K562 (cell line): ENCODE data around the gene PI4KA. TPM values are rescaled to one million over a fixed set of nuclear protein-coding genes. Genes with fewer than 3 reads are reported as not detected.

Source experiments
- HLTF ChIP-seq: fragments of 450-650 bp; IDR thresholded peaks from 2 replicates; pipeline ENCODE4 v1.6.1; 2016
- MGA ChIP-seq: fragments of 450-650 bp; IDR thresholded peaks from 2 replicates; pipeline ENCODE4 v1.6.1; 2016; ENCODE audit warnings: mild to moderate bottlenecking, moderate library complexity
- NCOA4 ChIP-seq: fragments of 450-650 bp; IDR thresholded peaks from 2 replicates; pipeline ENCODE4 v1.6.1; 2018; ENCODE audit warnings: mild to moderate bottlenecking; ENCODE audit not compliant: partially characterized antibody
- TRIM25 ChIP-seq: fragments of 450-650 bp; IDR thresholded peaks from 2 replicates; pipeline ENCODE4 v1.7.0; 2016; ENCODE audit warnings: borderline replicate concordance
- ZNF316 ChIP-seq: fragments of 450-650 bp; IDR thresholded peaks from 2 replicates; pipeline ENCODE4 v1.6.1; 2016
- ZNF407 ChIP-seq: fragments of 450-650 bp; IDR thresholded peaks from 2 replicates; pipeline ENCODE4 v1.6.1; 2016; ENCODE audit warnings: low read depth
- polyA plus RNA-seq, 8 experiments: library from polyadenylated mRNA; depleted of rRNA in 4 of 8; stranded (reverse) in 5 of 8; unstranded in 3 of 8; fragments of >200 nt; fragmentation: Nextera tagmentation in 2 of 8; fragmentation: Illumina TruSeq in 1 of 8; extraction: Ambion mirVana in 2 of 8; extraction: Trizol in 1 of 8; gene quantifications; 2 replicates each; pipeline versions ENCODE4 v1.2.1 to v1.2.3, GENCODE V29; 2011 to 2014; ENCODE audit warnings: inconsistent platforms in 1 of 8, missing spikeins in 1 of 8
- total RNA-seq, 7 experiments: library from RNA; depleted of rRNA in 6 of 7; stranded (reverse); fragments of >200 nt in 6 of 7; fragmentation: Illumina TruSeq in 2 of 7; extraction: Trizol in 2 of 7; gene quantifications; 2 replicates each; pipeline versions ENCODE4 v1.2.1 to v1.2.3, GENCODE V29; 2011 to 2021; ENCODE audit warnings: low replicate concordance in 1 of 7

PI4KA gene
- total and polyA plus RNA-seq, 9 of the 15 experiments (the other 6 are each of a cell fraction or from before 2014, with no cell fraction given), result 7.3 to 187 (median 84.7) TPM

- TF ChIP-seq MGA (0 out of 2 replicates have a peak, but pooled peaks have one; percentile 4), TRIM25 (peak; percentile 85; the same call in 1 of the 2 replicates), ZNF316 (peak; percentile 56), ZNF407 (peak; percentile 51; the same call in 1 of the 2 replicates), NCOA4 (peak; percentile 56), HLTF (peak; percentile 58; the same call in 1 of the 2 replicates)
- TF ChIP-seq, all 486 proteins: peak for 8; not testable (repeated sequence) for 478
These were observed 183.0 kb downstream of the PI4KA start (continued) for GRCh38 chr22:20675613-20676012.
